Breast epithelium (tissue), 4 donors: ENCODE measurements around the gene PRSS33. TPM values are rescaled to one million over a fixed set of nuclear protein-coding genes. Genes with fewer than 3 reads are reported as not detected.

ENCODE experiments used
- DNase-seq, 2 donors: peaks; one replicate each; pipeline ENCODE4 v3.0.0-alpha.2; 2019; ENCODE audit warnings: low spot score in 2 of 2
- H3K27ac ChIP-seq, 2 donors: fragments of 200-600 bp; sonication (generic) in 1 of 2; one replicate each; pipeline ENCODE4 v1.5.1; 2016 to 2019; ENCODE audit warnings: mild to moderate bottlenecking in 1 of 2
- H3K27me3 ChIP-seq, 2 donors: fragments of 200-600 bp; sonication (generic) in 1 of 2; one replicate each; pipeline versions ENCODE4 v1.5.1 to v1.6.0; 2017 to 2019; ENCODE audit warnings: control low read depth in 1 of 2, mild to moderate bottlenecking in 1 of 2
- H3K36me3 ChIP-seq: fragments of 200-600 bp; one replicate; pipeline ENCODE4 v1.5.1; 2019
- H3K4me1 ChIP-seq, 2 donors: fragments of 200-600 bp; sonication (generic); one replicate each; pipeline ENCODE4 v1.5.1; 2016 to 2019; ENCODE audit warnings: control low read depth in 1 of 2
- H3K4me3 ChIP-seq, 3 donors: fragments of 200-600 bp; sonication (generic); 1 replicate in 2 of 3; 2 replicates in 1 of 3; pipeline ENCODE4 v1.5.1; 2016 to 2019; ENCODE audit warnings: mild to moderate bottlenecking in 3 of 3, moderate library complexity in 2 of 3
- H3K9me3 ChIP-seq, 2 donors: fragments of 200-600 bp; sonication (generic) in 1 of 2; one replicate each; pipeline ENCODE4 v1.5.1; 2016 to 2019; ENCODE audit warnings: control low read depth in 1 of 2
- CTCF ChIP-seq, 3 donors: fragments of 450-650 bp; IDR thresholded peaks; one replicate each; pipeline ENCODE4 v1.5.1; 2016 to 2017; ENCODE audit warnings: antibody characterized with exemption in 3 of 3, mild to moderate bottlenecking in 3 of 3, moderate library complexity in 3 of 3
- POLR2A ChIP-seq: fragments of 450-650 bp; IDR thresholded peaks from one replicate; pipeline ENCODE4 v1.6.1; 2016; ENCODE audit warnings: antibody characterized with exemption, mild to moderate bottlenecking, moderate library complexity
- POLR2AphosphoS5 ChIP-seq, 3 donors: sonication (generic); formaldehyde crosslinking; IDR thresholded peaks; one replicate each; pipeline ENCODE4 v1.6.1; 2017; ENCODE audit warnings: antibody characterized with exemption in 3 of 3
- intact Hi-C: fragments of 100-400 bp; cut with DNase I; formaldehyde crosslinking; loops from one replicate; pipeline ENCODE4 v1.15.1; 2023; ENCODE audit warnings: low total_unique reads
- total RNA-seq, 3 donors: library from RNA; depleted of rRNA; stranded (reverse); fragments of >200 nt; gene quantifications; one replicate each; pipeline ENCODE4 v1.1.0, GENCODE V29; 2016

PRSS33 gene
- total RNA-seq, 3 donors from 2014 or later, result not detected

GRCh38 chr16:2778630-2778958 lies 8.8 kb downstream of the PRSS33 start:
- Histone ChIP-seq H3K27me3 (no peaks in the 10 kb centered on the region), H3K9me3 (no peaks in the 10 kb centered on the region), H3K4me3 (peak overlapping the region in 2 of 3 donors; percentile 90 to 94), H3K4me1 (peaks cover 0 to 19% of the 10 kb centered on the region in 2 donors), H3K36me3 (no peaks in the 10 kb centered on the region), H3K27ac (peak overlapping the region; percentile 100)
- TF ChIP-seq CTCF (IDR thresholded peaks at IDR 0.05), result no peak
- TF ChIP-seq POLR2AphosphoS5 (IDR thresholded peaks at IDR 0.05), result no peak
- TF ChIP-seq POLR2A, result no peak
- intact Hi-C loops, result loop anchor here (1.0 kb wide), 1 partner anchor 10 kb away; no protein-coding TSS in a partner anchor
- DNase-seq, result no peak

- no peaks in the 10 kb centered on the region for H3K9me3 ChIP-seq
- peaks cover 0 to 19% of the 10 kb centered on the region in 2 donors for H3K4me1 ChIP-seq
- H3K4me3 ChIP-seq, result peak overlapping the region; percentile 90 to 94 (median 92)
- no peaks in the 10 kb centered on the region for H3K36me3 ChIP-seq
- intact Hi-C loops, result loop anchor here (1.0 kb wide), 1 partner anchor 10 kb away; no protein-coding TSS in a partner anchor
- no peak for TF ChIP-seq POLR2A
- TF ChIP-seq POLR2AphosphoS5 (IDR thresholded peaks at IDR 0.05), result no peak
- TF ChIP-seq CTCF (IDR thresholded peaks at IDR 0.05), result no peak
- H3K27me3 ChIP-seq, result no peaks in the 10 kb centered on the region
- H3K27ac ChIP-seq, result peak overlapping the region; percentile 100
- DNase-seq, result peak in 1 of 2 donors; percentile 52
Measured at GRCh38 chr16:2777903-2778629, 9.3 kb downstream of the PRSS33 start.

- TF ChIP-seq POLR2AphosphoS5 (IDR thresholded peaks at IDR 0.05) (peak; percentile 88 to 98 (median 96)), POLR2A (peak; percentile 61), CTCF (IDR thresholded peaks at IDR 0.05) (no peak)
- peak within 1 kb of the TSS; percentile 100 for H3K27ac ChIP-seq
- H3K27me3 ChIP-seq, result no peaks in the 10 kb centered on the region
- intact Hi-C loops, result no loop called here
- H3K4me1 ChIP-seq, result peaks cover 0 to 19% of the 10 kb centered on the region in 2 donors
- no peaks in the 10 kb centered on the region for H3K9me3 ChIP-seq
- H3K36me3 ChIP-seq, result no peaks in the 10 kb centered on the region
- peak; percentile 83 to 86 for DNase-seq
- H3K4me3 ChIP-seq, result peak within 1 kb of the TSS; percentile 90 to 94 (median 92)
Measured at GRCh38 chr16:2777231-2777902, 10.0 kb downstream of the PRSS33 start, which contains the start of gene ELOB. Gene ELOB, minus strand, starts transcription at chr16:2777280. Its CDS starts 41 bp downstream, at chr16:2777239.

- TF ChIP-seq CTCF (IDR thresholded peaks at IDR 0.05) (no peak), POLR2A (no peak), POLR2AphosphoS5 (IDR thresholded peaks at IDR 0.05) (no peak)
- H3K27me3 ChIP-seq, result no peaks in the 10 kb centered on the region
- intact Hi-C loops, result no loop called here
- H3K4me1 ChIP-seq, result peaks cover 0 to 19% of the 10 kb centered on the region in 2 donors
- H3K4me3 ChIP-seq, result peak overlapping the region; percentile 90 to 94 (median 92)
- peak in 1 of 2 donors; percentile 52 for DNase-seq
- no peaks in the 10 kb centered on the region for H3K36me3 ChIP-seq
- no peaks in the 10 kb centered on the region for H3K9me3 ChIP-seq
- H3K27ac ChIP-seq, result peak overlapping the region; percentile 100
Measured at GRCh38 chr16:2776500-2777139, 10.7 kb downstream of the PRSS33 start.
